Motor neuron (in vitro differentiated cells): ENCODE data around the gene GLIS1. TPM values are rescaled to one million over a fixed set of nuclear protein-coding genes. Genes with fewer than 3 reads are reported as not detected.

Experiments
- ATAC-seq, 8 experiments: fragments of 200-7000 bp; cut with Tn5 transposase; replicated peaks in 6 of 8; 2 replicates each; pipeline ENCODE4 v1.8.0; 2021; ENCODE audit warnings: mild to moderate bottlenecking in 8 of 8, moderate library complexity in 8 of 8
- H3K27ac ChIP-seq, 2 donors: fragments of 250-450 bp; sonication (Bioruptor Pico); 2 replicates each; pipeline ENCODE4 v1.9.0; 2021; ENCODE audit warnings: antibody characterized with exemption in 2 of 2, mild to moderate bottlenecking in 2 of 2, moderate library complexity in 1 of 2
- H3K4me1 ChIP-seq, 2 donors: fragments of 250-450 bp; sonication (Bioruptor Pico); replicated peaks in 1 of 2; 2 replicates each; pipeline ENCODE4 v1.6.1; 2021; ENCODE audit warnings: antibody characterized with exemption in 2 of 2, mild to moderate bottlenecking in 2 of 2, moderate library complexity in 1 of 2
- H3K4me3 ChIP-seq, 5 donors: fragments of 250-450 bp; sonication (Bioruptor Pico); 2 replicates each; pipeline ENCODE4 v1.9.0; 2021; ENCODE audit warnings: antibody characterized with exemption in 5 of 5, mild to moderate bottlenecking in 5 of 5, moderate library complexity in 4 of 5
- WGBS, 10 experiments: fragments of 450-650 bp; shearing (Covaris generic); methylation state at CpG; one replicate each; pipeline ENCODE4 v1.0.0; 2022; 5-methylcytosine and 5-hydroxymethylcytosine counted together
- in situ Hi-C, 9 experiments: fragments of 400-800 bp; cut with MboI; loops; one replicate each; pipeline ENCODE4 v1.15.0; 2021; ENCODE audit warnings: low sequenced_read_pairs in 9 of 9, low pct_unique_long_range_greater_than_20kb in 2 of 9; ENCODE audit not compliant: unreplicated experiment in 9 of 9
- total RNA-seq, 8 experiments: library from RNA; unstranded; fragments of 300-600 nt; gene quantifications; 2 replicates each; pipeline versions ENCODE4 v1.2.3 to v1.2.4, GENCODE V29; 2022

Gene GLIS1
- total RNA-seq, 8 experiments from 2014 or later: 0.14 to 4.7 (median 0.33) TPM

DNA sequence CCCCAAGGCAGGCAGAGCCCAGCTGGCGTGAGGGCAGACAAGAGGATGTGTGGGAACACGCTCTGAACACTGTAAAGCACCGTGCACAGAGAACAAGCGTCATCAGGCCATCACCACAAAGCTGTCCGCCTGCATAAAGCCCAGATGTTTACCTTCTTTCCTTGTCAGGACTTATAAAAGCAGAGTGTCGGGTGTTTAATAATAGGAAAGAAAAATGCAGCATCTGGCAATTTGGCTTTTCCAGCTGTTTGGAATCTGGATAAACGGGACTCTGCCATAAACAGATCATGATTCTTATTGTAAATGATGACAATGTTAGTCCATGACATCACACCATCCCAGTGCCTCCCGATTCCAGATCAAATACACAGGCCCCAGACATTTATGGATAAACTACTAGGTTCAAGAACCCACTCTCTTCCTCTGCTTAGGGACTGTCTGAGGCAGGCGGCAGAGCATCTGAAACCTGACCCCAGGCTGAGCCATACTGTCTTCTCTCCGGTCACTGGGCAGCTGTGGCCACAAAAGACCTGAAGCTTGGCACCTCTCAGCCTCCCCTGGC, 4.2 kb downstream of the GLIS1 start:
- Histone ChIP-seq H3K4me1 (peaks cover 0 to 5% of the 10 kb centered on the region in 2 donors), H3K4me3 (no peak overlapping the region), H3K27ac (no peak overlapping the region)
- WGBS, 10 experiments: 0 to 87% (median 44%) methylated on average over 1 to 9 of the region's 10 CpGs; no CpG with 5 or more reads in 2 of the 10 experiments
- ATAC-seq: no peak
- in situ Hi-C loops: loop anchor here in 3 of 9 experiments (25.0 kb wide), 1 partner anchor 247 kb away; no protein-coding TSS in a partner anchor

DNA sequence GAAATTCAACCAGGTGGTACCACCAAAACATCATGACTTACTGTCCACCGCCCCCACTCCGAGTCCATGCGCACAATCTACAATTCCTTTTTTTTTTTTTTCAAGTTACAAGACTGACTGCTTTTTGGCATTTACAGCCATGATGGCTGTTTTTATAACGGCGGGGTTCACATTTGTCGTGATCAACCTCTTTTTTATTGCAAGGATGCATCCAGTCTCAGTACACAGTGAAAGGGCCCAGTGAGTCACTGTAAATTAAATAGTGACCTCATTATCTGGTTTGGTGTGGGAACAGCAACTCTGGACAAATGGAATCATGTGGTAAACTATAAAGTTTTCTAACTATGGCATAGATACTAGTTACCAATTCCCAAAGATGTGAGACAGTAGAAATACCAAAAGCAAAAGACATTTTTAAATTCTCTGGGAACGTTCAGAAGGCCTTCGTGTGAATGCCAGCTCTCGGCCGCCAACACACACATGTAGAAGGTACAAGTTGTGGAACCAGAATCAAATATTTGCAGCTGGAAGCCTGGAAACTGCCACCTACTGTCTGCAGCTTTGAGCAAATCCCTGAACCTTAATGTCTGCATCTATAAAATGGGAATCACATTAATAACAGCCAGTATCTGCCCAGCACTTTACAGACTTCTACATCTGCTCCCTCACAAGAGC, 4.9 kb downstream of the GLIS1 start:
- Histone ChIP-seq H3K27ac (no peak overlapping the region), H3K4me1 (peaks cover 0 to 5% of the 10 kb centered on the region in 2 donors), H3K4me3 (no peak overlapping the region)
- in situ Hi-C loops: loop anchor here in 3 of 9 experiments (25.0 kb wide), 1 partner anchor 247 kb away; no protein-coding TSS in a partner anchor
- WGBS, 10 experiments: 25 to 100% (median 78%) methylated on average over 1 to 10 of the region's 10 CpGs
- ATAC-seq: no peak

DNA sequence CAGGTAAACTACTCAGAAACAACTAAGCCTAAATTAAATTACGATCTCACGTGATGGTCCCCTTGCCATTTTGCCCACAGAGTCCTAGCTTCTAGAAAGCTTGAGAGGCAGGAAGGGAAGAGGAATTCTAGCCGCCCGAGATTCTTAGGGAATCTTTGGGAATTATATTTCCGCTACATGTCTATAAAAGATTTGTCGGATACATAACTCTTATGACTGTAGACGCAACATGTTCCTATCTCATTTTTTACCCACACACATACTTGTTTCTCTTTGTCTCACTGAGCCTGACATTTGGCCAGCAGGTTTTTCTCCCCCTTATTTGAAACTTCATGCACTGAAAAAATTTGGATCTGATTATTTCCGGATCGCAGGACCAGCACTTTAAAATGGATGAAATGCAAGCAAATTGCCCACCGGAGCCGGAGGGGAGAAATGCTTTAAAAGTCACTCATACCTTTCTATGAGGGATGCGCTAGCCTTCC, 5.5 kb downstream of the GLIS1 start:
- no peak for ATAC-seq
- peaks cover 0 to 5% of the 10 kb centered on the region in 2 donors for H3K4me1 ChIP-seq
- H3K4me3 ChIP-seq: no peak overlapping the region
- in situ Hi-C loops: loop anchor here in 3 of 9 experiments (25.0 kb wide), 1 partner anchor 246 kb away; no protein-coding TSS in a partner anchor
- 8 to 98% (median 86%) methylated on average over 6 to 12 of the region's 12 CpGs for WGBS, 10 experiments
- no peak overlapping the region for H3K27ac ChIP-seq

DNA sequence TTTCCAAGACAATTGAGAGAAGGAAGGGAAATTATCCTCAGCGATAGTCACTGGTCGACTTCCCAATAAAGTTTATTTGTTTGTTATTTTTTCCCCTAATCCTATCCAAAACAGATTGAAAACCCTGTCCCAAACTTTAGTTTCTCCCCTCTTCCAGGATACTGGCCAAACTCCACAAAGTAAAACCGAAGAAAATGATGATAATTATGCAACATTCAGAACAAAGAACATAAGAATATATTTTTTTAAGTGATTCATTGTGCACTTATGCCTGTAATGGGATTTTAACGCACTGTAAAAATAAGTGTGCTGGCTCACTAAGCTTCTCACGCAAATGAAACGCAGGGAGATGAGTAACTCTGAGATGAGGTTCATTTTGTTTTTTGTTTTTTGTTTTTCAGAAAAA, 6.0 kb downstream of the GLIS1 start:
- Histone ChIP-seq H3K4me3 (no peak overlapping the region), H3K4me1 (peaks cover 0 to 3% of the 10 kb centered on the region in 2 donors), H3K27ac (no peak overlapping the region)
- 6 to 85% (median 67%) methylated on average over 3 to 6 of the region's 6 CpGs for WGBS, 10 experiments
- in situ Hi-C loops: loop anchor here in 3 of 9 experiments (25.0 kb wide), 1 partner anchor 246 kb away; no protein-coding TSS in a partner anchor
- ATAC-seq: peak in 1 of 8 experiments; percentile 10

DNA sequence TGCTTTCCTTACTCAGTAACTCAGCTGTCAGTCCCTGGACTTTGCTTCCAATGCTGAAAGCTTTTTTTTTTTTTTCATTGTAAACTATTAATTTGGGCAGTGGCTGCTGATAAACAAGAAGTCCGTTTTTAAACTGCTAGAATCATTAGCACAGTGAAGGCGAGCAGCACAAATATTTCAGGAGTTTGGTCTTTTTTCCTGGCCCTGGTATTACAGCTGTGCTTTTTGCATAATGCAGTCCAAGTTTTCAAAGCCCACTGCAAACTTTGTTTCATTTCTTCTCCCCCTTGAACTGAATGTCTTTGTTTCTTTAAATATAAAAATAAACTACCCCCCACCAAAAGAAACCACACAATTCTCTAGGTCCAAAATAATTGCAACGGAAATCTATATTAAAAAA, 6.6 kb downstream of the GLIS1 start:
- in situ Hi-C loops: loop anchor here in 3 of 9 experiments (25.0 kb wide), 1 partner anchor 245 kb away; no protein-coding TSS in a partner anchor
- Histone ChIP-seq H3K4me3 (no peak overlapping the region), H3K27ac (no peak overlapping the region), H3K4me1 (no peaks in the 10 kb centered on the region)
- no peak for ATAC-seq
- WGBS, 10 experiments: 0 to 63% (median 36%) methylated on average over 2 to 3 of the region's 3 CpGs

DNA sequence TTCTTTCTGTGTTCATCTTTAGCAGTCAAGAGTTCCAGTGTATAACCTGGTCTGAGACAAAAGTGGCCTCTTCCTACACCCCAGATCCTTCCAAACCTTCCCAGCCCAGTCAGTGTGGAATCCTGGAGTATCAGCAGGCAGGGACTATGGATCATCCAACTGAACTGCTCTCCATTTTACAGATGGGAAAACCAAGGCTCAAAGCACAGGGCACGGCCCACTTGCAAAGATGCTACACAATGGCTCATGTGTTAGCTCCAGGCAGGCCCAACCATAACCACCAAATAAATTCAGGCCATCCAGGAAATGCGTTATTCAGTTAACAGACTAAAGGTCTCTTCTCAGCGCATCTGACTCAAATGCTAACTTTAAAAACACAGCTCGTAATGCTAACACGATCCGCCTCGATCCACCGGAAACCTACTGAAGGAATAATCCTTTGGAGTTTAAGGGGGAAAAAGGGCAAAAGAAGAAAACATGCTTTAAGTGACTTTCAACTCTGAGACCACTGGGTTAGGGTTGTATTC, 7.1 kb downstream of the GLIS1 start:
- WGBS, 10 experiments: 0 to 100% (median 77%) methylated on average over 1 to 8 of the region's 8 CpGs; no CpG with 5 or more reads in 1 of the 10 experiments
- in situ Hi-C loops: loop anchor here in 3 of 9 experiments (25.0 kb wide), 1 partner anchor 245 kb away; no protein-coding TSS in a partner anchor
- H3K27ac ChIP-seq: no peak overlapping the region
- peak in 2 of 8 experiments; percentile 18 to 40 for ATAC-seq
- no peak overlapping the region for H3K4me3 ChIP-seq
- no peaks in the 10 kb centered on the region for H3K4me1 ChIP-seq

DNA sequence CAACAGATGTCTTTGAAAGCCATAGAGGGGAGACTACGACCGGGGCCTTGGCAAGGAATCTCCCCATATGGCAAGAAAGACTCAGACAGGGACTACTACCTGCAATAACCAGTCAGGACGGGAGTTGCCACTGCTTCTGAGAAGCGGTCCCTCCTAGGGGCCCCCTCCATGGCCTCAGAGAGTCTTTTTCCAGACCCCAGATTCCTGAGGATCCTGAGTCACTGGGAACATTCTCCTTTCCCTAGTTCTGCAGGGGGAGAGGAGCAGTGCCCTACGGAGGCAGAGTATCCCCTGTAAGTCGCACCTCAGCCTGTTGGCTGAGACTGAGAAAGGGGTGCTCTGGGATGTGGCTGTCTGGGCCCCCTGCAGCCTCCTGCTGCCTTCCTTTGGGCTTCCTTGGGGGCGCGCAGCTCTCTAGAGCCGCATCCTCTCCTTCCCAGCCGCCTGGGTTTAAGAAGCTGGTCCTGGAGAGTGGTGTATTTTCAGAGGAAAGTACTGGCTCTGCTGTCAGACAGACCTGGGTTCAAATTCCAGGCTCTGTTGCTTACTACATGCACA, 7.8 kb downstream of the GLIS1 start:
- ATAC-seq: no peak
- H3K4me1 ChIP-seq: no peaks in the 10 kb centered on the region
- WGBS, 10 experiments: 80 to 90% (median 85%) methylated on average over 2 to 8 of the region's 10 CpGs; no CpG with 5 or more reads in 3 of the 10 experiments

DNA sequence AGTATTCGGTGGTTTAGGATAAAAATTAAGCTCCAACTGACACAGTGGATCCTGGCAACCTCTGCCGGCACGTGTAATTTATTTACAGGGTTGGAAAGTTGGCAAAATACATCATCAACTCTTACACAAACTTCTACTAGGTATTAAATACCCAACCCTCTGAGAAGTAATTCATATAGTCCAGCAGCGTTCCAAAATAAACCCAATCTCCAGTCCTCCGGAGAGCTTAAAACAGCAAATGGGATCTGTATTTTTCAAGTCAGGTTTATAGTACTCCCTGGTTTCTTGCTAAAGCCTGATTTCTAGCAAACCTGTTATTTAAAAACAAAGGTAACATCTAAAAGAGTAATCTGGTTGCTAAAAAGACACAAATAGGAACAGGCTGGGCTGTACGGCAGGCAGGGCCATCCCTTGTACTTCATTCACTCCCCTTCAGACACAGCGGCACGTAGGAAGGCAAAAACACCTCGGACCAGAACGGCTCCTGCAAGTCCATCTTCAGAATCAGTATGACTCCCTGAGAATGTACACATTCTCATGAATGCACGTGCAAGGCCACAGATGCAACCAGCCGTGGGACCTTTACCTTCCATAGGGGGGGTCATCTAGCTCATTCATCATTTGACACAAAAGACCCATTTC, 8.6 kb downstream of the GLIS1 start:
- Histone ChIP-seq H3K27ac (no peak overlapping the region), H3K4me1 (no peaks in the 10 kb centered on the region), H3K4me3 (no peak overlapping the region)
- ATAC-seq: no peak
- in situ Hi-C loops: loop anchor here in 3 of 9 experiments (25.0 kb wide), 1 partner anchor 243 kb away; no protein-coding TSS in a partner anchor
- WGBS, 10 experiments: 58 to 91% (median 82%) methylated on average over 1 to 12 of the region's 12 CpGs; no CpG with 5 or more reads in 1 of the 10 experiments

More for the DNA sequence above, 7.8 kb downstream of the GLIS1 start:
- Histone ChIP-seq H3K4me3 (no peak overlapping the region), H3K27ac (no peak overlapping the region)
- in situ Hi-C loops: loop anchor here in 3 of 9 experiments (25.0 kb wide), 1 partner anchor 244 kb away; no protein-coding TSS in a partner anchor

DNA sequence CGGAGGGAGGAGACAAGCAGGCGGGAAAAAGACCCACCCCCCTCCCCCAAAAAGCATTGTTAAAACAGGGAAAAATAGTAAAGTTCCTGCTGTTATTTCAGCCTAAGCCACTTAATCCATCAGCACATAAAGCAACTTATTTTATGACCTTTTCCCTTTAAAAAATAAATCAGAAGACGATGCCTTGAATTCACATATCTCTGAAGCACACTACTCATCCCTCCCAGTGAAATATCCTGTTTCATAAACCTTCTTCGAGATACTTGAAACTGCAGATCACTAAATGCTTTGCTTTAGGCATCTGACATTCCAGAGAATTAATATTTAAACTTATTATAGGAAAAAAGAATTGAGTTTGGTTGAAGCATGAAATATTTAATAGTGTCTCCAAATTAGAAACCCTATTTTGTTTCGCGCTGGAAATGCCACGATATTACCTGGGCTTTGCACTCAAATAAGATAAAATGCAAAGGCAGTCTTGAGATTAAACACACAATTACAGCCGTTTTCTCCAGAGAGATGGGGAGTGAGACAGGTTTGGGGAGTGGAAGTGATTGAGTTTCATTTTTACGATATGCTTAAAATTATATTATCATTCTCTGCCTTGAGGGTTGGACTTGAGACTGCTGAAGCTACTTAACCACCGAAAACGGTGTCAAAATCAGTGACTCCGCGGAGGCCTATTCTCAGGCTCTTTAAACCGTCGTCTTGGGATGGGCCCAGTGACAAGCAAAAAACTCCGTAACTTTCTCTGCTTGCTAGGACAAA, 9.3 kb downstream of the GLIS1 start:
- no peak overlapping the region for H3K4me3 ChIP-seq
- no peak overlapping the region for H3K27ac ChIP-seq
- ATAC-seq: no peak
- no peaks in the 10 kb centered on the region for H3K4me1 ChIP-seq
- WGBS, 10 experiments: 29 to 88% (median 80%) methylated on average over 2 to 16 of the region's 16 CpGs; no CpG with 5 or more reads in 1 of the 10 experiments
- in situ Hi-C loops: loop anchor here in 3 of 9 experiments (25.0 kb wide), 1 partner anchor 242 kb away; no protein-coding TSS in a partner anchor

DNA sequence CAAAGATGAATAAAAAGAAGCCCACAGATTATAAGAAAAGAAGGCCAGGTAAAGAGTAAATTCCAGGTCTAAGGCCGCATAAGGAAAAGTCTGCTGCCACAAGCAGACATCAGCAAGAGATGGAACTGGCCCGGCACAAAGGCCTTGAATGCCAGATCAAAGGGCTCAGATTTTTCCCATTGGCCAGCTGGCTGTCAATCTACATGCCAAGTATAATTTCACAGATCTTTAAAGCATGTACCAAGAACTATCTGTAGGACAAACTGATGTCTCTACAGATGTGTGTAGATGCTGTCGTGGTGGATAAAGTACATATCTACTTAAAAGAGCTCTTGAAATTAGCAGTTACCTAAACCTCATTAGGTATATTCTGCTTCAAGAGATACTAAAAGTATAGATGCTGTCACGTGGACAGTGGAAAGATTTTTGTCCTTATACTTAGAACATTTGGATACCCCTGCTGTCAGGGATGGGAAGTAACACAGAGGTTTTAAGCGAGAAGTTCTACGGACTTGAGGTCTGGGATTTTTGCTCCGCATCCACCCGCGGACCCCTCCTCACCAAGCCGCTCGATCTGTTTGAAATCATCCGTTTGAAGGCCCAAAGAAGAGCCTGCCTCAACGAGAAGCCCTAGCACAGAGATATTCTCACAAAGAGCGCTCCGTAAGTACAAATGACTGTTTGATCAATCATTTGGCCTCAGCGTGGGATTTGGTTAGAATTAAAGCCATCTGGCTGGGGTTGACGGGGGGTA, 10.1 kb downstream of the GLIS1 start:
- H3K4me1 ChIP-seq: no peaks in the 10 kb centered on the region
- in situ Hi-C loops: loop anchor here in 3 of 9 experiments (25.0 kb wide), 1 partner anchor 242 kb away; no protein-coding TSS in a partner anchor
- ATAC-seq: no peak
- WGBS, 10 experiments: 50 to 100% (median 68%) methylated on average over 1 to 17 of the region's 17 CpGs; no CpG with 5 or more reads in 1 of the 10 experiments
- H3K4me3 ChIP-seq: no peak overlapping the region
- H3K27ac ChIP-seq: no peak overlapping the region

DNA sequence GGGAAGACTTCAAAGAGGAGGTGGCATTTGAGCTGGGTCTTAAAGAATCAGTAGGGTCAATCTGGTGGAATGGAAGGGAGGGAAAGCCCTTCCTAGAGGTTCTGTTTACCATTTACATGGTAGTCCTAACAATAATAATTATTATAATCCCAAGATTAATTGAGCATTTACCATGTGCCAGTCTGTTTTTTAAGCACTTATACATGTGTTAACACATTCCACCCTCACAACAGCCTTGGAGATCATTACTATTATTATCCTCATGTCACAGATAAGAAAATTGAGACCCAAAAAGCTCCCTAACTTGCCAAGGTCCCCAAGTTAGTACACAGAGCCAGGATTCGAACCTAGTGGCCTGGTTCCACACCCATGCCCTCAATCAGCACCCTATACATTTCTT, 10.8 kb downstream of the GLIS1 start:
- 14 to 100% (median 77%) methylated on average over 1 of the region's 1 CpG; no CpG with 5 or more reads in 3 of the 10 experiments for WGBS, 10 experiments
- in situ Hi-C loops: loop anchor here in 3 of 9 experiments (25.0 kb wide), 1 partner anchor 241 kb away; no protein-coding TSS in a partner anchor
- no peaks in the 10 kb centered on the region for H3K4me1 ChIP-seq
- ATAC-seq: no peak
- H3K4me3 ChIP-seq: no peak overlapping the region
- H3K27ac ChIP-seq: no peak overlapping the region
